Lower lobe of right lung (tissue), 2 donors: ENCODE measurements around the gene HOXB3. TPM values are rescaled to one million over a fixed set of nuclear protein-coding genes. Genes with fewer than 3 reads are reported as not detected.
A peak's percentile ranks its signal among the peaks of the same experiment; 100 is the strongest.

Experiments
- ATAC-seq, 2 donors: fragments of 200-7000 bp; cut with Tn5 transposase; one replicate each; pipeline ENCODE4 v1.9.1; 2020 to 2022; ENCODE audit warnings: mild to moderate bottlenecking in 2 of 2, moderate library complexity in 2 of 2
- DNase-seq: peaks from one replicate; pipeline ENCODE4 v3.0.0-alpha.2; 2020
- H3K27ac ChIP-seq: fragments of 200-600 bp; one replicate; pipeline ENCODE4 v1.8.0; 2022
- H3K27me3 ChIP-seq: fragments of 200-600 bp; one replicate; pipeline ENCODE4 v1.8.0; 2022; ENCODE audit warnings: low read depth
- H3K36me3 ChIP-seq: fragments of 200-600 bp; one replicate; pipeline ENCODE4 v1.8.0; 2022; ENCODE audit warnings: mild to moderate bottlenecking
- H3K4me1 ChIP-seq: fragments of 200-600 bp; one replicate; pipeline ENCODE4 v1.8.0; 2022
- H3K4me3 ChIP-seq: fragments of 200-600 bp; one replicate; pipeline ENCODE4 v1.8.0; 2022; ENCODE audit warnings: mild to moderate bottlenecking
- H3K9me3 ChIP-seq: fragments of 200-600 bp; one replicate; pipeline ENCODE4 v1.8.0; 2022
- CTCF ChIP-seq: fragments of 200-600 bp; IDR thresholded peaks from one replicate; pipeline ENCODE4 v1.8.0; 2022; ENCODE audit warnings: antibody characterized with exemption, mild to moderate bottlenecking
- intact Hi-C: fragments of 100-400 bp; cut with DNase I; formaldehyde crosslinking; loops from one replicate; pipeline ENCODE4 v1.11.0; 2022
- total RNA-seq: library from RNA; stranded (reverse); fragmentation: NEBNext Ultra II Directional; extraction: Animal tissue kit (Norgen Biotek cat#: 25700); gene quantifications from one replicate; pipeline ENCODE4 v1.2.1, GENCODE V29; 2021
- donor health status: DM: no; HTN: yes; CAD: no; lungs with severe emphysema.

Gene HOXB3
- total RNA-seq, 1 donor from 2014 or later = 11.3 TPM

GRCh38 chr17:48529683-48530009 is 60.4 kb downstream of the HOXB3 start:
- no peak for ATAC-seq
- H3K4me1 ChIP-seq = no peaks in the 10 kb centered on the region
- H3K4me3 ChIP-seq = no peak overlapping the region
- intact Hi-C loops = no loop called here
- H3K36me3 ChIP-seq = no peaks in the 10 kb centered on the region
- no peaks in the 10 kb centered on the region for H3K9me3 ChIP-seq
- no peak for TF ChIP-seq CTCF
- no peak overlapping the region for H3K27ac ChIP-seq
- no peak for DNase-seq
- peaks cover 46% of the 10 kb centered on the region for H3K27me3 ChIP-seq

- Histone ChIP-seq H3K4me1 (no peaks in the 10 kb centered on the region), H3K27me3 (peaks cover 51% of the 10 kb centered on the region), H3K9me3 (no peaks in the 10 kb centered on the region), H3K4me3 (no peak overlapping the region), H3K36me3 (no peaks in the 10 kb centered on the region), H3K27ac (no peak overlapping the region)
- TF ChIP-seq CTCF = no peak
- intact Hi-C loops = no loop called here
- ATAC-seq (no peak), DNase-seq (no peak)
These were observed 60.9 kb downstream of the HOXB3 start for GRCh38 chr17:48528936-48529682.

- intact Hi-C loops = no loop called here
- H3K4me1 ChIP-seq = no peaks in the 10 kb centered on the region
- H3K9me3 ChIP-seq = no peaks in the 10 kb centered on the region
- ATAC-seq = no peak
- no peaks in the 10 kb centered on the region for H3K36me3 ChIP-seq
- no peak for DNase-seq
- no peak overlapping the region for H3K27ac ChIP-seq
- TF ChIP-seq CTCF = no peak
- H3K27me3 ChIP-seq = peaks cover 55% of the 10 kb centered on the region
- H3K4me3 ChIP-seq = no peak overlapping the region
These were observed 61.7 kb downstream of the HOXB3 start for GRCh38 chr17:48528153-48528935.

- H3K27me3 ChIP-seq = peaks cover 55% of the 10 kb centered on the region
These were observed 62.5 kb downstream of the HOXB3 start for GRCh38 chr17:48527547-48527932.

More at GRCh38 chr17:48527547-48527932, 62.5 kb downstream of the HOXB3 start:
- Histone ChIP-seq H3K4me3 (peak overlapping the region; percentile 25), H3K4me1 (no peaks in the 10 kb centered on the region), H3K9me3 (no peaks in the 10 kb centered on the region), H3K36me3 (no peaks in the 10 kb centered on the region), H3K27ac (no peak overlapping the region)
- TF ChIP-seq CTCF = no peak
- intact Hi-C loops = no loop called here
- ATAC-seq (no peak), DNase-seq (no peak)
